Spleen (tissue), 3 donors: ENCODE data around the gene DPF3.

ENCODE experiments used
- POLR2A ChIP-seq, 3 donors: fragments of 450-650 bp; IDR thresholded peaks; one replicate each; pipeline ENCODE4 v1.5.1; 2017; ENCODE audit warnings: antibody characterized with exemption in 3 of 3, mild to moderate bottlenecking in 1 of 3
- POLR2AphosphoS5 ChIP-seq, 3 donors: sonication (generic); formaldehyde crosslinking; IDR thresholded peaks; one replicate each; pipeline ENCODE4 v1.5.1; 2017; ENCODE audit warnings: antibody characterized with exemption in 3 of 3

DNA sequence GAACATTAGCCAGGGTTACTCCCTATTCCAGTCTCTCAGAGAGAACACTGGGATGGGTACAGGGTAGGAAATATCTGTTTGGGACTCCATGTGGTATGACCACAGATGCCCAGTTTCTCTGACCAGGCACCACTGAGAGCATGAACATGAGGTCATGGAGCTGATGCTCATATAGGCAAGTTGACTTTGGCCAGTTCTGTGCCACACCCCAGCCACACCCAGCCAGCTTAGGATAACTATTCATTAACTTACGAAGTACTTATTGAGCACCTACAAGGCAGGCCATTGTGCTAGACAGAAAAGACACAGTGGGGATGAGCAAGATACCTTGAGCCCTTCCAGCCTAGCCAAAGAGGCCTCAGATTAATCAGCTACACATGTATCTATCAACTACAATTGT lies 262.5 kb downstream of the DPF3 start:
- TF ChIP-seq POLR2A (IDR thresholded peaks at IDR 0.05), result no peak
- TF ChIP-seq POLR2AphosphoS5 (IDR thresholded peaks at IDR 0.05), result no peak
